HL-60/S4 (cell line): ENCODE results near the gene ANKRD30B.
"Not testable (repeated sequence)": the region's sequence is repeated elsewhere in the genome, so short reads cannot be mapped to it uniquely, and the experiment has no call there.

Experiments used
- in situ Hi-C: fragments of 300-500 bp; cut with MboI; formaldehyde crosslinking; loops from 2 replicates; pipeline ENCODE4 v1.14.3; 2022; ENCODE audit warnings: low sequenced_read_pairs

The ANKRD30B gene, protein sequence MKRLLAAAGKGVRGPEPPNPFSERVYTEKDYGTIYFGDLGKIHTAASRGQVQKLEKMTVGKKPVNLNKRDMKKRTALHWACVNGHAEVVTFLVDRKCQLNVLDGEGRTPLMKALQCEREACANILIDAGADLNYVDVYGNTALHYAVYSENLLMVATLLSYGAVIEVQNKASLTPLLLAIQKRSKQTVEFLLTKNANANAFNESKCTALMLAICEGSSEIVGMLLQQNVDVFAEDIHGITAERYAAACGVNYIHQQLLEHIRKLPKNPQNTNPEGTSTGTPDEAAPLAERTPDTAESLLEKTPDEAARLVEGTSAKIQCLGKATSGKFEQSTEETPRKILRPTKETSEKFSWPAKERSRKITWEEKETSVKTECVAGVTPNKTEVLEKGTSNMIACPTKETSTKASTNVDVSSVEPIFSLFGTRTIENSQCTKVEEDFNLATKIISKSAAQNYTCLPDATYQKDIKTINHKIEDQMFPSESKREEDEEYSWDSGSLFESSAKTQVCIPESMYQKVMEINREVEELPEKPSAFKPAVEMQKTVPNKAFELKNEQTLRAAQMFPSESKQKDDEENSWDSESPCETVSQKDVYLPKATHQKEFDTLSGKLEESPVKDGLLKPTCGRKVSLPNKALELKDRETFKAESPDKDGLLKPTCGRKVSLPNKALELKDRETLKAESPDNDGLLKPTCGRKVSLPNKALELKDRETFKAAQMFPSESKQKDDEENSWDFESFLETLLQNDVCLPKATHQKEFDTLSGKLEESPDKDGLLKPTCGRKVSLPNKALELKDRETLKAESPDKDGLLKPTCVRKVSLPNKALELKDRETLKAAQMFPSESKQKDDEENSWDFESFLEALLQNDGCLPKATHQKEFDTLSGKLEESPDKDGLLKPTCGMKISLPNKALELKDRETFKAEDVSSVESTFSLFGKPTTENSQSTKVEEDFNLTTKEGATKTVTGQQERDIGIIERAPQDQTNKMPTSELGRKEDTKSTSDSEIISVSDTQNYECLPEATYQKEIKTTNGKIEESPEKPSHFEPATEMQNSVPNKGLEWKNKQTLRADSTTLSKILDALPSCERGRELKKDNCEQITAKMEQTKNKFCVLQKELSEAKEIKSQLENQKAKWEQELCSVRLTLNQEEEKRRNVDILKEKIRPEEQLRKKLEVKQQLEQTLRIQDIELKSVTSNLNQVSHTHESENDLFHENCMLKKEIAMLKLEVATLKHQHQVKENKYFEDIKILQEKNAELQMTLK (N-terminal part only)

GRCh38 chr18:14747513-14748474, at the start of gene ANKRD30B:
Gene ANKRD30B, plus strand, starts transcription at chr18:14748172. Its CDS starts 248 bp downstream, at chr18:14748420.
- in situ Hi-C loops = no loop called here

- in situ Hi-C loops = not testable (repeated sequence)
These were observed 46.5 kb upstream of the ANKRD30B start for GRCh38 chr18:14701286-14702040.

DNA sequence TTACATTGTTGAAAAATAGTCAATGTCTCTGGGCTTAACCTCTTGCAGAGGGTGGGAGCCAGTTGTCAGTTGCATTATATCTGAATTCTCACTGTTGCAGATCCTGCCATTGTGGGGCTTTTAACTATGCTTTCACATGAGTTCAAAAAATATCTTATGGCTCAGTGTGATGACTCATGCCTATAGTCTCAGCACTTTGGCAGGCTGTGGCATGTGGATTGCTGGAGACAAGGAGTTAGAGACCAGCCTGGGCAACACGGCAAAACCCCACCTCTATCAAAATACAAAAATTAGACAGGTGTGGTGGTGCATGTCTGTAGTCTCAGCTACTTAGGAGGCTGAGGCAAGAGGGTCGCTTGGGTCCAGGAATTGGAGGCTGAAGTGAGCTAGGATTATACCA, 38.2 kb upstream of the ANKRD30B start:
- in situ Hi-C loops = not testable (repeated sequence)

DNA sequence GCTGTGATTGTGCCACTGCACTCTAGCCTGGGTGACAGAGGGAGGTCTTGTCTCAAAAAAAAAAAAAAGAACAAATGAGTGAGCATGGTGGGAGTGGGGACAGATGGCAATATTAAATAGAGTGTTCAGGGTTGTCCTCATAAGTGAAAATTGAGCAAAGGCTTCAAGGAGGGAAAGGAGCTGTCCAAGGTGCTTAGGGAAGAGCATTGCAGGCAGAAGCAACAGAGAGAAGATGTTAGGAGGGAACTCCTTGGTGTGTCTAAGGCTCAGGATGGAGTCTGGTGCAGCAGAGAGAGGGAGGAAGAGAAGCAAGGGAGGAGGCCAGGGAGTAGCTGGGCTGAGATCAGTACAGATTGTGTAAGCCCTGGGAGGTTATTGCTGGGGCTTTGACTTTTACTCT, 26.4 kb upstream of the ANKRD30B start:
- in situ Hi-C loops = not testable (repeated sequence)

DNA sequence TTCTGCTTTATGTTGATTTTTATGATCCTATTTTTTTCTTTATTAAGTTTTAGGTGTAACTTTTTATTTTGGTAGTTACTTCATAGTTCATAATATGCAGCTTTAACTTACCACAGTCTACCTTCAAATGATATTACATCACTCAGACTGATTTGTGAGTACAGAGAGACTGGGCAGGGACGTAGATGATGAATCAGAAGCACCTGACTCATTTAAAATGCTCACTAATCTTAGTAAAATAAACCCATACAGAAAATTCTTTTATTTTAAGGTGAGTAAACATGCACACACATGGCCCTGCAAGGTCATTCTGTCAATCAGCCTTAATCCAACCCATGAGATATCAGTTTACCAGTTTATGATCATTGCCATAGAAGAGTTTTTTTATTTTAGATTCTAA, 8.9 kb upstream of the ANKRD30B start:
- in situ Hi-C loops = not testable (repeated sequence)

DNA sequence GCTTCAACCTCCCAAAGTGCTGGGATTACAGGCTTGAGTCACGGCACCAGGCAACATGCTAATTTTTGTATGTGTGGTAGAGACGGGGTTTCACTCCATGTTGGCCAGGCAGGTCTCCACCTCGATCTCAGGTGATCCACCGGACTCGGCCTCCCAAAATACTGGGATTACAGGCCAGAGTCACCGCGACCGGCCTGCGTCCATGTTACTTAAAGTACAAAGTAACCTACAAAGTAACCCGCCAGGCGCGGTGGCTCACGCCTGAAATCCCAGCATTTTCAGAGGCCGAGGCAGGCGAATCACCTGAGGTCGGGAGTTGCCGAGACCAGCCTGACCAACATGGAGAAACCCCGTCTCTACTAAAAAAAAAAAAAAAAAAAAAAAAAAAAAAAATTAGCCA, 1.1 kb upstream of the ANKRD30B start:
- in situ Hi-C loops = no loop called here

DNA sequence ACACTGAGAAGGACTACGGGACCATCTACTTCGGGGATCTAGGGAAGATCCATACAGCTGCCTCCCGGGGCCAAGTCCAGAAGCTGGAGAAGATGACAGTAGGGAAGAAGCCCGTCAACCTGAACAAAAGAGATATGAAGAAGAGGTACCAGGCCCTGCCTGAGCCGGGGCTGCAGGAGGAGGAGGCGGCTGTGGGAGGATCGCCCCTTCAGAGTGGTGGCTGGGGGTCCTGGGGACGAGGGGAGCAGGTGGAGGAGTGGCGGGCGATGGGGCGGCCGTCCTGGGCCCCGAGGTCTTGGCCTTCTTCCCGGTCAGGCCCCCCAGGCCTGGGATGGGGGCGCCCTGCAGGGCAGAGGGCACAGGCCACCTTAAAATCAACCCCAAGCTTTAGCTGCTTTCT, 524 bp downstream of the ANKRD30B start:
- in situ Hi-C loops = no loop called here

DNA sequence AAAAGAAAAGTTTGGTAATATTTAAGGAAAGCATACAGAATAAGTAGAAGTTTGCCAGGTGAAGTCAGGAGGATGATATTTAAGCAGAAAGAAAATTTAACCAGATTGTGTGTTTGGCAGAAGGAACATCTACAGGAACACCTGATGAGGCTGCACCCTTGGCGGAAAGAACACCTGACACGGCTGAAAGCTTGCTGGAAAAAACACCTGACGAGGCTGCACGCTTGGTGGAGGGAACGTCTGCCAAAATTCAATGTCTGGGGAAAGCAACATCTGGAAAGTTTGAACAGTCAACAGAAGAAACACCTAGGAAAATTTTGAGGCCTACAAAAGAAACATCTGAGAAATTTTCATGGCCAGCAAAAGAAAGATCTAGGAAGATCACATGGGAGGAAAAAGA, 15.6 kb downstream of the ANKRD30B start:
- in situ Hi-C loops = not testable (repeated sequence)

DNA sequence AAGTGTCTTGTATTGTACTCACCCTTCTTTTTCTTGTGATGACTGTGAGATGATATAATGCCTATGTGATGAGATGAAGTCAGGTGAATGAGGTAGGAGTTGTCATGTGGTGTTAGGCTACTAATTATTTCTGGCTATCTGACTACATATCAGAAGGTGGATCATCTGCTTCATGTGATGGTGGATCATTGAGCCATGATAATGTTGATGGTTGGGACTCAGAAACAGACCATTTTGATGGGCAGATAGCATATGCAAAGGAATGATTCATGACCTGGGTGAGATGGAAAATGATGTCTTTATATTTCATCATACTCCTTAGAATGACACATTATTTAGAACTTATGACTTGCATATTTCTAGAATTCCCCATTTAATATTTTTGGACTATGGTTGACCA, 19.5 kb downstream of the ANKRD30B start:
- in situ Hi-C loops = no loop called here

DNA sequence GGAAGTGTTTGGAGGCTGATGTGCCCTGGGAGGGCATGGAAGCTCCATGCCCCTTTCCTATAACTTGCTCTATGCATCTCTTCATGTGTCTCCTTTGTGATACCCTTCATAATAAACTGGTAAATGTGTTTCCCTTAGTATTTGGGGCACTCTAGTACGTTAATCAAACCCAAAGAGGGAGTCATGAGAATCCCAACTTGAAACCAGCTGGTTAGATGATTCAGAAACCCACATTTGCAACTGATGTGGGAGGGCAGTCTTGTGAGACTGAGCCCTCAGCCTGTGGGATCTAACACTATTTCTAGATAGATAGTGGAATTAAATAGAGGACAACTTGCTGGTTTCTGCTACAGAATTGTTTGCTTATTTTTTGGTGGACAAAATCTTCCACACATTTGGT, 20.3 kb downstream of the ANKRD30B start:
- in situ Hi-C loops = no loop called here

DNA sequence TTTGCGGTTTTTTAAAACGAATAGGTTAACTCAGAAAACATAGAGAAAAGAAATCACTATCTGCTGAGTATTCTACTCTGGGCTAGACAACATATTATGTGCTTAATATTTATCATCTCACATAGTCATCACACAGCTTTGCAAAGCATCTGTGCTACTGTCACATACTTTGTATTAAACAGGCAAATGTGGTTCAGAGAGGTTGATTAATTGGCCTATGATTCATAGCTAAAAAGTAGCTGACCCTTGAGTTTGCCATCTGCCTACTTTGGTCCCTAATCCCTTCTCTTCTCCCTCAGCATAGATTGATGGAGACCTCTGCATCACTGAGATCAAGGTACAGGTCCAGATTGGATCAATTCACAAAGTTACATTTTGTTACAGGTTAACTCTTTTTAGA, 21.4 kb downstream of the ANKRD30B start:
- in situ Hi-C loops = no loop called here

GRCh38 chr18:14776801-14777200, 28.8 kb downstream of the ANKRD30B start:
- in situ Hi-C loops = no loop called here

GRCh38 chr18:14781671-14782070, 33.7 kb downstream of the ANKRD30B start:
- in situ Hi-C loops = no loop called here

DNA sequence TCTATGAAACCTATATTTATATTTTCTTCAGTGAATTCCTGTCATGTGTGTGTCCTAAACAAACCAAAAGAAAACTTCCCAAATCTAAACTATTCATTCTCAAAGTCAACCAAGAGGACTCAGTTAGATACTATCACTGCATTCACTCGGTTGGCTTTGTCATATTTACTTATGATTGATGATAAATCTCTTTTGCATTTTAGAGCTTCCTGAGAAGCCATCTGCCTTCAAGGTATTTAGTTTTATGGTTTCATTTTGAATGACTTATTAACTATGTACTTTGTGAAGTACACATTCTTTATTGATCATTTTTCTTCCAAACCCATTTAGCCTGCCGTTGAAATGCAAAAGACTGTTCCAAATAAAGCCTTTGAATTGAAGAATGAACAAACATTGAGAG, 36.2 kb downstream of the ANKRD30B start:
- in situ Hi-C loops = no loop called here

- in situ Hi-C loops = not testable (repeated sequence)
These were observed 48.9 kb downstream of the ANKRD30B start for GRCh38 chr18:14796876-14797275.

DNA sequence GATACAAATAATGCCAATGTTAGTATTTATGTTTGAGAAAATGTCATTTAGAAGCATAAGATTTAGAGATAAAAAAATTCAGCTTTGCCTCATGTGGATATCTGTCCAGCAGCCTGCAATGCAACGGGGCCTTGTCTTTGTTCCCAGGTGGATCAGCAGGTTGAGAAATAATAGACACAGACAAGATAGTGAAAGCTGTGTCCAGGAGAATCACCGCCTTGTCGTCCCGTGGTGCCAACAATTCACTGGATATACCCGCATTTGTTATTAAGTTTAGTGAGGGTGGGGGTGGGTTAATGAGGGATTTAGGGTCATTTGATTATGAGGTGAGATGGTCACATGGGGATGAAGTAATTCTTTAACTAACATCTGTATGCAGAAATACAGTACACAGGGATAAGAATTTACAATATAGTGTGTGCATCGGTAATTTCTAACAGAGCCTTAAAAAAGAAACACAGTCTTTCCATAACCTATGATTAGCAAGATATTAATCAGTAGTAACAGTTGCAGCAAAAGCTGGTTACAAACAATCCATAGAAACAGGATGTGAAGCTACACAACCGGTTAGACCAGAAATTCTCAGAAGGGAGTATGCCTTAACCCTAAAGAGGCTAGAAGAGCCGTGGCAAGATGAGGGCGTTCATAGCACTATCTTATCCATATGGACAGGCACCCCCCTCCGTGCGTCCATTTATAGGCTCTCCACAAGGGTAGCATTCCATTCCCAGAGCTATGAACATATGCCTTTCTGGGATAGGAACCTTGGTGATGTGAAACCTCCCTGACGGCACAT, 50.2 kb downstream of the ANKRD30B start:
- in situ Hi-C loops = not testable (repeated sequence)

- in situ Hi-C loops = not testable (repeated sequence)
These were observed 63.1 kb downstream of the ANKRD30B start for GRCh38 chr18:14811081-14811480.

- in situ Hi-C loops = not testable (repeated sequence)
These were observed 79.1 kb downstream of the ANKRD30B start for GRCh38 chr18:14826972-14827632.
